VCaP (cell line): Measurements from ENCODE around the gene HMCN2.

Experiments
- H3K27ac ChIP-seq: fragments of 450-650 bp; 2 replicates; pipeline ENCODE4 v1.5.1; 2017
- TF ChIP-seq, protein P1 (sequence below): fragments of 450-650 bp; conservative IDR thresholded peaks from 2 replicates; pipeline ENCODE4 v1.5.1; 2017; ENCODE audit warnings: mild to moderate bottlenecking, moderate library complexity

HMCN2 gene

DNA sequence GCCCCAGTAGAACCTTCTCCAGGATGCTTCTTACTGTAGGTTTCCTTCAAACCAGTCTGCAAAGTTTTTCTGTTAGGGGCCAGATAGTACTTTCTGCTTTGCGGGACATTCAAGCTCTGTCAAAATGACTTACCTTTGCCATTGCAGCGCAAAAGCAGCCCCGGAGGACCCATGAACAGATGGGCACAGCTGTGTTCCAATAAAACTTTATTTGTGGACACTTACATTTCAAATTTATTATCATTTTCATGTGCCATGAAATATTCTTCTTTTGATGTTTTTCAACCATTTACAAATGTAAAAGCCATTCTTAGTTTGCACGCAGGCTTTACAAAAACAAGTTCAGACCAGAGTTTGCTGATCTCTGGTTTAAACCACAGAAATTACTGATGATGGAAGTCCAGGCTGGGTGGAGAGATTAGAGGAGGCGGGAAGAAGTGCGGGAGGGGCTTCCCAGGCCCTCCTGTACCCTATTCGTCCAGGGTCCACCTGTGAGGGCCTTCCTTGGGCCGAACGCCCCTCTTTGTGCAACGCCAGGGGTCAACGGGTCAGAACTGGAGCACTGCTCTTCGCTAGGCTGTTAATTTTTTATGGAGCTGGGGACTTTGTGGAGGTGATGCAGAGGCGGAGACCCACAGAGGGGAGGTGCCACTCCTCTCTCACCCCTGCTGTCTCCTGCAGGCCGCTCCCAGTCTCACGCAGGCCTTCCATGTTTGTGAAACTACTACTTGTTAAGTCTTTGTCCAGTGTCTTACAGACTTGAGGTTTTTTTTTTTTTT lies 171.6 kb downstream of the HMCN2 start:
- TF ChIP-seq, protein P1, sequence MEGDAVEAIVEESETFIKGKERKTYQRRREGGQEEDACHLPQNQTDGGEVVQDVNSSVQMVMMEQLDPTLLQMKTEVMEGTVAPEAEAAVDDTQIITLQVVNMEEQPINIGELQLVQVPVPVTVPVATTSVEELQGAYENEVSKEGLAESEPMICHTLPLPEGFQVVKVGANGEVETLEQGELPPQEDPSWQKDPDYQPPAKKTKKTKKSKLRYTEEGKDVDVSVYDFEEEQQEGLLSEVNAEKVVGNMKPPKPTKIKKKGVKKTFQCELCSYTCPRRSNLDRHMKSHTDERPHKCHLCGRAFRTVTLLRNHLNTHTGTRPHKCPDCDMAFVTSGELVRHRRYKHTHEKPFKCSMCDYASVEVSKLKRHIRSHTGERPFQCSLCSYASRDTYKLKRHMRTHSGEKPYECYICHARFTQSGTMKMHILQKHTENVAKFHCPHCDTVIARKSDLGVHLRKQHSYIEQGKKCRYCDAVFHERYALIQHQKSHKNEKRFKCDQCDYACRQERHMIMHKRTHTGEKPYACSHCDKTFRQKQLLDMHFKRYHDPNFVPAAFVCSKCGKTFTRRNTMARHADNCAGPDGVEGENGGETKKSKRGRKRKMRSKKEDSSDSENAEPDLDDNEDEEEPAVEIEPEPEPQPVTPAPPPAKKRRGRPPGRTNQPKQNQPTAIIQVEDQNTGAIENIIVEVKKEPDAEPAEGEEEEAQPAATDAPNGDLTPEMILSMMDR, result no peak
- no peak overlapping the region for H3K27ac ChIP-seq

DNA sequence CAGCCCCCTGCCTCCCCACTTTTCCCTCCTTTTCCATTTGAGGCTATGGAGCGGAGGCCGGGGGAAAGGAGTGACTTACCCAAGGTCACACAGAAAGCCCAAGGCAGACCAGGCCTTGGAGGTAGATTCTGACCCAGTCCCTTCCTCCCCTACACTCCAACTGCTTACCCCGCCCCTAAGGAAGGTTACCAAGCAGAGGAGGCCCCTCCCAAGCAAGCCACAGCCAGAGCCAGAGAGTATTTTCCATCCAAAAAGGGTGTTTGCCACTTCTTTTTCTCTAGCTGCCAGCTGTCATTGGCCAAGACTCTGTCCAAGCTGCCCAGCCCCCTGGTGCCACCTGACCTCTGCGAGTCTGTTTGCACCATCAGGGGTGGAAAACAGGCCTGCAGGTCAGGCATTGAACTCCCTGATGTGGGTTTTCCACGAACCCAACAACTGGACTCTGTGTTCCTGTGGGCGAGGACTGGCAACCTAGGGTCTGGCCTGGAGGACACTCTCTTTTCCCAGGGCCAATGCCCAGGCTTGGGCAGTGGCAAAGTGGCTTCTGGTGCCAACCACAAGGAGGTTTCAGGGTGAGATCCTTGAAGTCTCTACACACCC lies 172.9 kb downstream of the HMCN2 start:
- no peak overlapping the region for H3K27ac ChIP-seq
- TF ChIP-seq, protein P1, result no peak

DNA sequence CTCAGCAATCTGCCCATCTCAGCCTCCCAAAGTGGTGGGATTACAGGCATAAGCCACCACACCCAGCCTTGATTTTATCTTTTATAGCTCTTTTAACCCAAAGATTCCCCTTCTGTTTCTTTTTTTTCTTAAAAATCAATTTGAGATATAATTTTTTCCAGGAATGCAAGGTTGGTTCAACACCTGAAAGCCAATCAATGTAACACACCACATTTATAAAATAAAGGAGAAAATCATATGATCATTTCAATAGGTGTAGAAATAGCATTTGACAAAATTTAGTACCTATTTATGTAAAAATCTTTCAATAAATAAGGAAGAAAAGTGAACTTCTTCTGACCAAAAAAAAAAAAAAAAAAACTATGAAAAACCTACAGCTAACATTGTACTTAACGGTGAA lies 175.5 kb downstream of the HMCN2 start:
- TF ChIP-seq, protein P1, result no peak
- no peak overlapping the region for H3K27ac ChIP-seq

DNA sequence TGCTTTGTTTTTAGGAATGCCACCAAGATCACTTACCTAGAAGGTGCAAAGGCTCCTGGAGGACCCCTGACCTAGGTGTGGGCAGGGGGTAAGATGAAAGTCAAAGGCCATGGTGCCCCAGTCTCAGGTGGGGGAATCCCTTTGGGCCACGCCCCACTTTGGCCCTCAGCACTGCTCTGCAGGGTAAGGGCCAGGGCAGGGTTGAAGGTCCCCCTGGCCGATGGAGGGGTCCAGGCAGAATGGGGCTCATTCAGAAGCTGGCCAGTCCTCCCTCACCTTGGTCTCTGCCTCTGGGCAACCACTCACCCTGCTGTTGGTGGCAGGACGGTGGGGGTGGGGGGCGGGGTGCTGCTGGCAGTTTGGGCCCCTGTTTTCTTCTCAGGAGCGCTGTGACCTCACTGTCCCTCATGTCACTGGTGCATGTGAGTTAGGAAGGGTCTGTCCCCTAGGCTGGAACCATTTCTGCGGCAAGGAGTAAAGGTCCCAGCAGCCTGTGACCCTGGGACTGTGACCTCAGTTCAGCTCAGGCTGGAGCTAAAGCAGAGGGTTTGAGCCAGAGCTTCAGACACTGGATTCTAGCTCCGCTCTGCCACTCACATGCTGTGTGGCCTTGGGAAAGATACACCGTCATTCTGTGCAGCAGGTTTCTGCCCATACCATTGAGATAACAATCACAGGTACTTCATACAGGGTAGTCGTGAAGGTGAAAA lies 177.3 kb downstream of the HMCN2 start:
- H3K27ac ChIP-seq, result no peak overlapping the region
- TF ChIP-seq, protein P1, result no peak

DNA sequence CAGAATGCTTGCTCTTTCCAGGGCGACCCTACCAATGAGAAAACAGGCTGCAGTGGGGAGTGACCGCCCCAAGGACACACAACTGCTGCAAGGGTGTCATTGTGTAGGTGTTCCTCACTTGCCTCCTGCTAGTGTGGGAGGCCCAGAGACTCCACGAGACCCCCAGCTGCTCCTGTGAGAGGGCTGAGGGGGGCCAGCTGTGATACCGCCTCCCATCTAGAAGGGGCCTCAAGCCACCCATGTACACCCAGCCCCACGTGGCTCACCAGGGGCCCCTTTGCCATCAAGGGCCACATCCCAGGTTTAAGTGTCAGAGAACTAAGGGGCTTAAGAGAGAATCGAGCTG lies 177.9 kb downstream of the HMCN2 start:
- no peak overlapping the region for H3K27ac ChIP-seq
- TF ChIP-seq, protein P1, result no peak

DNA sequence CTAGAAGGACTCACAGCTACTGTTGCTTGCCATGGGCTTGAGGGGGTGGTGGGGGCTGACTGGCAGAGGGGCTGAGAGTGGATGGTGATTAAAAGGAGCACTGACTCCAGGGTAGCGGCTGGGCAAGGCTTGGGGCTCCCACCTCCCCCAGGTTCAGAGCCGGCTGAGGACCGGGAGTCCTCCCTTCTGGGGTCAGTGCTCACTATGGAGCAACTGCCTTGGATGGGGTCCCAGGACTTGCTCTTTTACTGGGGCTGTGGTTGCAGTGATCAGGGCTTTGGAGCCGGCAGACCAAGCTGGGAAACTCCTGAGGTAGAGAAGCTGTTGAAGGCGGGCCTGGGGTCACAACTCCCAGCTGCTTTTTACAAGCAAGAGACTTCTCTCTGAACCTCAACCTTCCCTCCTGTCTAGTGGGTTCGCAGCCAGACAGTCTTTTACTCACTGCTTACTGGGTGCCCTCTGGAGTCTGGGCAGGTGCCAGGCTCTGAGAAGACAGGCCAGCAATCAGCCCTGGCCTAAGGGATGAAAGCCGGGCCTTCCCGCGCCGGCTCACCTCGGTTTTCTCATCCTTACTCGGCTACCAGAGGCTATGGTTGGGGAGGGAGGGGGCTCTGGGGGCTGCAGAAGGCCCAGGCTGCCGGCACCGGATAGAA lies 178.4 kb downstream of the HMCN2 start:
- TF ChIP-seq, protein P1, result no peak
- peak overlapping the region; percentile 69 for H3K27ac ChIP-seq

DNA sequence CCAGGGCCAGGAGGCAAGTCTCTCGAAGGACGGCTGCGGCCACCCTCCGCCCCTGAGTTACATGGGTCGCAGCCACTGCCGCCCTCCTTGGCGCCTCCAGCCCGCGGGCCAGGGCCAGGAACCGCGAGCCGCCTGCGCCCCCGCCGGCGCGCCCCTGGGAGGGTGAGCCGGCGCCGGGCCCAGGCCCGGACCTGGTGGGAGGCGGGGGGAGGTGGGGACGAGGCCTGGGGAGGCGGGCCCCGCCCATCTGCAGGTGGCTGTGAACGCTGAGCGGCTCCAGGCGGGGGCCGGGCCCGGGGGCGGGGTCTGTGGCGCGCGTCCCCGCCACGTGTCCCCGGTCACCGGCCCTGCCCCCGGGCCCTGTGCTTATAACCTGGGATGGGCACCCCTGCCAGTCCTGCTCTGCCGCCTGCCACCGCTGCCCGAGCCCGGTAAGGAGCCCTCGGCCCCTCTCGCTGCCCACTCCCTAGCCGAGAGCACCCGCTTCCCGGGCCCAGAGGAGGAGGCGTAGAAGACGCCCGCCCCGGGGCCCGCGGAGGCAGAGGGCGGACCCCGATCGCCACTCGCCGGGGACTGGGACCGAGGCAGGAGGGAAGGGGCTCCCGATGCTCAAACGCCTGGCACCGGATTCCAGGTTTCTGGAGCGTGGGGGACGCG lies 179.1 kb downstream of the HMCN2 start, which contains the start of gene ASS1:
ASS1 (plus strand) TSS at position 397 of the 657 bp plus-strand sequence. CDS start 7,268 bp downstream, outside the sequence.
- TF ChIP-seq, protein P1, result no peak
- H3K27ac ChIP-seq, result peak within 1 kb of the TSS; percentile 69
